ENCODE results near the gene REV3L.
"Not testable (repeated sequence)": the region's sequence is repeated elsewhere in the genome, so short reads cannot be mapped to it uniquely, and the experiment has no call there.

The REV3L gene

DNA sequence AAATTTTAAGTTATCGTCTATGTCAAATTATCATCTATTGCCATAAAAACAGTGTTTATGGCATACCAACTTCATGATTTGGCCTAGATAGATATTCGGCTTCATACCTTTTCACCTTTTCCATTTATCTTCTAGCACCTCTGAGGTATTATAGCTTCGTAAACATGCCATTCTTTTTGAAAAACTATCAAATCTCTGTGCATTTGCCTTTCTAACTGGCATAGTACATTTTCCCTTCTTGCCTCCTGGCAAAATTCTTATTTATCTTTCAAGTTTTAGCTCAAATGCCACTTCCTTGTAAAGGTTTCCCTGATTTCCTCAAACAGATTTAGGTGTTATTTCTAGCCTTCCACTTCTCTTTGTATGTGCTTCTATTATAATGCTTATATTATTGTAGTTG, 7.0 kb upstream of the REV3L start:
- DNase-seq = no peak

DNA sequence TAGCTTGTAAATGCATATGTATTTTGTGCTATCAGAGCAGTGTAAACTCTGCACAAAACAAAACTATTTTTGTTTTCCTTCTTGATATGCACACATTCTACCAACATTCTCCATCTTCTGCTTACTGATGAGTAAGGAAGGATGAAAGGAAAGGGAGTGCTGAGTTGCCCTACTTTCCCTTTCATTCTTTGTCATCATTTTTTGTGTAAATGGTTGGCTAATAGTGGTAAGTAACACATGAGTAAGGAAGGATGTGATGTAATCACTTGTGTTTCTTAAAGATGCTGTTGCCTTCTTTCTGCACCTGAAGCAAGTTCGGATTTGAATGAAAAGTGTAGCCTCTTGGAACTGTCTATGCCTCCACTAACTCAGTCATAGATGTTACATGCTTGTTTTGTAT, 4.6 kb upstream of the REV3L start:
- DNase-seq = no peak

DNA sequence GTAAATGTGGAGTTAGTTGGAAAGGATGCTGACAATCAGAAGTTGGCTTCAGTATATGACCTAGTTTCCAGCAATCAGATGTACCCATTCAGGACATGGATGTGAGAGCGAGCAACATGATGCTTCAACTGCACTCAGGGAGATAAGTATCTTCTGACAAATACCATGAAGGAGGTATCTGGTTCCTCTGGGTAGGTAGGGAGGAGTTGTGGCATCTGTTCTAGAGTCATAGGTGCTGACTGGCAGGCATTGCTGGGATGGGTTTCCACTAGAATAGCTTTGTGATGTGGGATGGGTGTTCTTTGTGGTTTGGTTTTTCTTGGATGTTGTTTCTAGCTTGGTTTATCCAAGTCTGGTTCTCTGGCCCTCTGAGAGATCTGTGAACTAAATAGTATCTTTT, 3.9 kb upstream of the REV3L start:
- no peak for DNase-seq

DNA sequence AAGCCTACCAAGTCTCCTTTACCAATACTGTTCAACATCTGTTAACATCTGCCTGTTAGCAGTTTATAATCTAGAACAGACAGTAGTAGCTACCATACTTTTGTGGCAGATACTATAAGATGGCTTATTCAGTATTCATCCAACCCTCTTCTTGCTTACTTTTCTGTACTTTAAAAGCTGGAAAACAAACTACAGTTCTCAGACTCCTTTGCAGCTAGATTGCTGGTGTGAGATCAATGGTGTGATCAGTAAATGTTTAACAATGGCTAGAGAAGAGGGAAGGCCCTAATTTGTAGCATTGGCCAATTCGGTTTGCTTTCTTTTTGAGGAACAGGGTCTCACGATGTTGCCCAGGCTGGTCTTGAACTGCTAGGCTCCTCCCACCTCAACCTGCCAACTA, 3.5 kb upstream of the REV3L start:
- DNase-seq = no peak

DNA sequence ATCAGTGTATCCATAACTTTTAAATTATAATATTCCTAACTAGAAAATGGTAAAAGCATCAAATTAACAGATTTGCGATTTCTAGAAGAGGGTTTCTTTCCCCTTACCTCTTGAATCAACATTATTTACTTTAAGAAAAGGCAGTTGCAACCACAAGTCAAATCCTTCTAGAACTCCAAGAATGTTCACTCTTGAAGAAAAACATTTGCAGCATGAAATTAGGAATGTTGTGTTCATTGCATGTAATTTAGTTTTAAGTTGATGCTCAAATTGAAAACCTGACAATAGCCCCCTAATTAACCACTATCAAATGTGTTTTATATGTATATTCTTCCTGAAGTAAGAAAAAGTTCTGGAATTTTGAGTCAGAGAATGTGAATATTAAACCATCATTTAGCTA, 2.3 kb upstream of the REV3L start:
- no peak for DNase-seq

DNA sequence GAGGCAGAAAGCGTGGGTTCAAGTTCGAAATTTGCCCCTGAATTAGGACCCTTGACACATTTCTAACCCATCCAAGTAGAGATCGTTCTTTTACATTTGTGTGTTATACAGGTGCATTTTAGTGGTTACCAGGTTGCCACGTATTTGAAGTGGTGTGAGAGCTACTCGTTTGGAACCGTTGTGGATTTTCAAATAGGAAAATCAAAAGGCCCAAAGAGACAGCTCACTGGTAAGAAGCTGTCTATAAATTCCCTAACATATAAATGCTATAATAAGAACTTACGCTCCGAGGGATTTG, 1.6 kb upstream of the REV3L start:
- no peak for DNase-seq

DNA sequence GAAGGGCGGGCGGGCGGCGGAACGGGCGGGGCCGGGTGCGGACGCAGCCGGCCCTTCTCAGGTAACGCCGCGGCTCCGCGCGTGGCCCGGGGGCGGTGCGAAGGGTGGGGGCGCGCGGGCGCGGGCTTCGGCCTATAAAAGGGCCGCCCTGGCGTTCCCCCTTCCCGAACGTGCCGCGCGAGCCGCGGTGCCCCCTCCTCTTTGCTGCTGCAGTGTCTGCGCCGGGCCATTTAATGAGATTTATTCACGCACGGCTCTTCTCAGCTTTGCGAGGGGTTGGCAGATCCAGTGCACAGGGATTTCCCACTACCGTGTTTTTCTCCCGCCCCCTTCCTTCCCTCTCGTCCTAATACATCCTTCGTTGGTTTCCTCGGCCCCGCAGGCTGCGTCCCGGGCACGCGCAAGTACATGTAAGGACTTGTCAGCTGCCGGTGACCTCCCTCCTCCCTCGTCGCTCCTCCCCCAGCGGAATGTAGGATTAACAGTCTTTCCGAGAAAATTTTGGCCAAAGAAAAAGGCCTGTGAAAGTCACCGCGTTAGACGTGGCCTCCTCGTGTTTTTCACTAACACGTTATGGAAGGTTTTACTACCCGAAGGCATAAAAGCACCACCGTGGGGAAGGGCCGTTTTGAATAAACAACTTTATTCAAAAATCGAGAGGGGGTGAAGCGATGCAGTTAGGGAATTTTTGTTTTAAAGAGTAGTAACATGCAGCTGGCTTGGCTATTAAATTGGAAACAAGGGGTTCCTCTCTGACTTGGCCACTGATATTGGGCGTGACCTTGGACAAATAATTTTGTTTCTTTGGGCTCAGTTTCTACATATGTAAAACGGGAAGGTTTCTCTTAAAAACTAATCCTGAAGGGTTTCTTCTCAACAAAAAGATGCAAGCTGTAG, 966 bp upstream of the REV3L start:
- DNase-seq = no peak

DNA sequence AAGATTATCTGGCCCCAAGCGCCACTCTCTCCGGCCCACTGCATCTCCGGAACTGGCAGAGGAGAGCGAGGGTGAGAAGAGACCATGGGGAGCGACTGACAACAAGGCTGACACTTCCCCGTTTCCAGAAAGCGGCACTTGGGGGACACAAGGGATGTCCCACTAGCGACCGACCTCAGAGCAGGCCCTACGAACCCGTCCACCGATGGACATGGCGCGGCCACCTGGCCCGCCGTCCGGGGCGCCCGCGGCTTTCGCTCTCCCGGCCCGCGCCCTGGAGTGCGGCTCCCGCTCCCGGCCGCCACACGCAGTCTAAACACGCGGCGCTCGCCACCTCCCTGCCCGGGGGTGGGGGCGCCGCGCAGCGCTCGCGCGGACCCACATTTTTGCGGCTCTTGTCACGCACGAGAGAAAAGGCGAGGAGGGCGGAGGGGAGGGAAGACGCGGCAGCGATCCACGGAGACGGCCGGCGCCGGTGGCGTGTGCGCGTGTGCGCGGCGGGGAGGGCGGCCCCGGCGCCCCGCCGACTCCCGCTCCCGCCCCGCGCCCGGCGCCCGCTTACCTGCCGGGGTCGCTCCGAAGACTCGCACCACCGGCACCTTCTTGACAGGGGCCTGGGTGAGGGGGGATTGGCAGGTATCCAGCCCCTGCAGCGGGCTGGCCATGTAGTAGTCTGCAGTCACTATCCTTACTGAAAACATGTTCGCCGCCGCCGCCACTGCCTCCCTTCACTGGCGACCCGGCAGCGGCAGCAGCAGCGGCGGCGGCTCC, 645 bp downstream of the REV3L start:
- DNase-seq = peak; percentile 84

DNA sequence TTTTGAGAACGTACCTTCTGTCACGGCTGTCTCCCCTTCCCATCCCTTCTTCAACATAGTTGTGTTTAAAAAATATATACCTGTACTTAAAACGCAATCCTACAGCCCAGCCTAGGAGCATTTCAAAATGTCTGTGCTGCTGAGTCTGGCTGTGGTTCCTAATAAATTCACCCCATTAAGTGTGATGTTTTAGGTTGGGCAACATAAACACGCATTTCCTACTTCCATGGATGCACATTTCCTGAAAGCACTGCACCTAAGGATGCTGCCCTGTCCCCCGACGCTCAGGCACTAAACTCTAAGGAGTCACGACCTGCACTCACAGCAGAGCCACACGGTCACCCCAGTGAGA, 1.2 kb downstream of the REV3L start:
- DNase-seq = no peak

DNA sequence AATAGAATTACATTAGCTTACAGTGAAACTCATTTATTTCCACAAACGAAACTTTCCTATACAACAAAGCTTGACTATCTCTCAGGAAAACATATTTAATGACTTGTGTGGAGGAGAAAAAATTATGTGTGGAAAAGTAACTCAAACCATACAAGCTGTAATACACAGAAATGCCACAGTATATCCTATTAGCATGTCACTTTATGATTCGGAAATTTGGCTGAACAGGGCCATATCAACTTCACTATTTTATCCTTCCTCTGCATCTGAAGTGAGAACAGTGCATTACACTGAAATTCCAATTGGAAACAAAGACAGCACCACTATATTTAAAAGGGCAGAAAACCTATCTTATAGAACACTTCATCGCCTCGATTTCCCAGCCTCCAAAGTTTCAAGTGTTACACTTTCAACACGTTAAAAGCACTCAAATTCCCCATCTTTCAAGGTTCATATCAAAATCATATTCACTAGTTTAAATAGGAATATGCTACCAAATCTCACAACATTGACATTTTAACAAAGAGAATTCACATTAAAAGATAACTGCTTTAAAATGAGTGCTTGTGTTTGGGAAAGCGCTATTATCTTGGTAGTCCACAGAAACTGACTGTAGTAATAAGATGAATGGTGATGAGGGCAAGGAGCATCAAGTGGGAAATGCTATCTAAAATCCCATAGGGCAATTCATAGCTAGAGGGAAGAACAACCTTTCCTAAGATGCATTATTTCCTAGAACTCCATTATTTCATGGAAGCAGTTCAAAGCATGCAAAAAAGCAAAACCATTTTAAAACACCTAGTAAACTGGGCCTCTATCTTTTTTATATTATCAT, 1.8 kb downstream of the REV3L start:
- no peak for DNase-seq

DNA sequence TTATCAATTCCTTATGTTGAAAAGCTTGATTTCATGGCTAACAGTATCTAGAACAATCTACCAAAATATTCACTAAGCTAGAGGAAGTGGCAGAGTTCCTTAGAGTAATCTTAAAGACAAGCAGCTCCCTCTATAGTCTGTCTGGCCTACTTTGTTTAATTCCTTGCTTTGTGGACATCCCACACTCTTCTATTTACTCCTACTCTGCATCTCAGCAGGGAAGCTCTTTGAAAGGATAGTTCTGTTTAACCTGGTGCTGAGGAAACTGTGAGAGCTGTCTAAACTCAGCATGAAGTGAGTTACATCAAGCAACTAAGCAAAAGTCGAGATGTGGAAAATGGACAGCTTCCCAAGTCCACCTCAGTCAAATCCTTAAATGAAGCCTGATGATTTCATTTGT, 4.3 kb downstream of the REV3L start:
- DNase-seq = no peak

DNA sequence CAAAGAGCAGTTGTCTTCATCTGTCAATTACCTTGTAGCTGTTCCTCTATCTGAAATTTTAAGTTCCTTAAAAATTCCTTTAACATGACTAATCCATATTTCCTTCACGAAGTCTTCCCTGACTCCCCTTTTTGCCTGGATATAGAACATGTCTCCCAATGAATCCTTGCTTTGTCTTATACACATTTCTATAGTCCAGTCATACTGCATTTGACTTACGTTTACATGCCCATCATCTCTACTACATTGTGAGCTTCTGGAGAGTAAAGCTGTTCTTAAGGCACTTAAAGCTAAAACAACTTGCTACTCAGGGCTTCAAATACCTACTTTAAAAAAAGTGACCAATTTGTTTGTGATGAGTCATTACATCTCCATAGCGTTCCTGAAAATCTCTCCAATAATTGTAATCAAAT, 4.9 kb downstream of the REV3L start:
- no peak for DNase-seq

DNA sequence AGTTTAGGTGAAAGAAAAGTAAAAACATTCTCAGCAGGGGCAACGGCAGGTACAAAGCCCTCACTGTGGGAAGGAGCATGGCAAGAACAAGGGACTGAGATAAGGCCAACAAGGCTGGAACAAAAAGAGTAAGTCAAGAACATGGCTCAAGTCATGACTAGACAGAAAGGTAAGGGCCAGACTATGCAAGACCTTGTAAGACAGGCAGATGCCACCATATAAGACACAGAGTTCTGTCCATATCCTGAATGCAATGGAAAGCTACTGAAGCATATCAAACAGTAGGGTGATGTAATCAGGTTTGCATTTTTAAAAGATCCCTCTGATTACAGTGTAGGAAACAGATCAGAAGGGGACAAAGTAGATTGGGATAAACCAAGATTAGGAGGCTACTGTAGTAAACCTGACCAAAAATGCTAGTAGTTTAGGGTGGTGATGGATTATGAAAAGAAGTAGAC, 5.5 kb downstream of the REV3L start:
- DNase-seq = no peak

DNA sequence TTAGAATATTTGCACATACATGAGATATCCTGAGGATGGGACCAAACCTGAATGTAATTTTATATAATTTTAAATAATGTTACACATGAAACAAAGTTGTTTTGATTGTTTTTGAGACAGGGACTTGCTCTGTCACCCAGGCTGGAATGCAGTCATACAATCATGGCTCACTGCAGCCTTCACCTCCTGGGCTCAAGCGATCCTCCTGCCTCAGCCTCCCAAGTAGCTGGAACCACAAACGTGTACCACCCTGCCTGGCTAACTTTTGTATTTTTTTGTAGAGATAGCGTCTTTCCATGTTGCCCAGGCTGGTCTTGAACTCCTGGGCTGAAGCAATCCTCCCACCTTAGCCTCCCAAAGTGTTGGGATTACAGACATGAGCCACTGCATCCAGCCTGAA, 7.0 kb downstream of the REV3L start:
- DNase-seq = not testable (repeated sequence)

DNA sequence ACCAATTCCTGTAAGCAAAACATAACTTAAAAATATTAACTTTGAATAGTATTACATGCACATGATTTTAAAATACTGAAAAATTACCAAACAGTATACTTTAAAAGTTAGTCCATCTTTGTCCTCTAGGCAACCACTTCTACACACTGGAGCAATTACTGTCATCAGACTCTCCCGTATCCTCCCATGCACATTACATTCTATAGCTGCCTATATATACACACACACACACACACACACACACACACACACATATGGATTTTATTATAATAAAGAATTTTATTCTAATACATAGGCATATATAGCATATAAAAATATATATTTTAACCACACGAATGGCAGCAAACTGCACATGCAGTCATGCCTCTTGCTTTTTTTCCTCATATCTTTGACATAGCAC, 8.2 kb downstream of the REV3L start:
- no peak for DNase-seq

DNA sequence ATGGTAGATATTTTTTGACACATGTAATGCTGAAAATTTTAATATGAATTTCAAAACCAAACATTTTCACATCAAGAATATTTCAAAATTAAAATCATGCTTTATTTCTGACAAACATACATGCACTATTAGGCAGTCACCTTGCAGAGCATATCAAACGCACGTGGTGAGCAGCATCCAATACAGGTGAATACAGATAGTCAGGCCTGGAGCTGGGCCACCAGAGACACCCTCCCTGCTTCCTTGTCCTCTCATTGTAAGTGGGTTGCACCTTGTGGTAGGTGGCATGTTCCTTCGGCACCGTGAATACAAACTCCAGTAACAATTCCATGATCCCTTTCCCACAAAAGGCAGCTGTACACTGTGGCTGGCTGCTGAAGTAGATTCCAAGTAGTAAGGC, 8.9 kb downstream of the REV3L start:
- no peak for DNase-seq

DNA sequence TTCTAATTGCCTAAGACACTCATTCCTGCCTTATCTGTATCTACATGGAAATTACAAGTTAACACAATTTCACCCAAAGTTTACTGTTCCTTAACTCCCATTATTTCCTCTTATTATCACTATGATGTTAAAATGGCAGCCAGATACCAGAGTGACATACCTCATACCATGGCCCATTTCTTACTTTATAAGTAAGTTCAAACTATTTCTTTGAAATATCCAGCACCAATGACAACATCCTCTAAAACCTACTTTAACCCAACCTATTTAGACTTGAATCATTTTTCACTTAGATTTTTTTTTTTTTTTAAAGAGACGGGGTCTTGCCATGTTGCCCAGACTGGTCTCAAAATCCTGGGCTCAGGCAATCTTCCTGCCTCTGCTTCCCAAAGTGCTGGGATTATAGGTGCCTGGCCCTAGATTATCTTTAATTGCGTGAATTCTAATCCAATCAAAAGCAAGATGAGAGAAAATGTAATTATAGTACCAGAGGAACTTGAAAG, 10.0 kb downstream of the REV3L start:
- DNase-seq = no peak

DNA sequence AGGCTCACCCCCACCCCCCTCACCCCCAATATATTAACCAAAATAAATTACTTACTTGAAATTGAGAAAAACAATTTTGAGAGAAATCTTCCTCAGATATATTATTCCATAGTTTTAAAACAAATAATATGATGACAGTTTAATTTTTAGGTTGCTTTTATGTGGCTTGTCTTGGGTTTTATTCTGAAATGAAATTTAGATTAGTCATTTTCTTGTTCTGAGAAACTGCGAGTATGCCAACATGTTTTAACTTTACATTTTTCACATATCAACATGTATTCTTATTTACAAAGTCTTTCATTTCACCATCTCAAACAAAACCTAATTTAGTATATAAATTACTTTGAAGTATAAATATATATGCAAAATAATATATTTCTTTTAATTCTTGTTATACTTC, 11.1 kb downstream of the REV3L start:
- no peak for DNase-seq

DNA sequence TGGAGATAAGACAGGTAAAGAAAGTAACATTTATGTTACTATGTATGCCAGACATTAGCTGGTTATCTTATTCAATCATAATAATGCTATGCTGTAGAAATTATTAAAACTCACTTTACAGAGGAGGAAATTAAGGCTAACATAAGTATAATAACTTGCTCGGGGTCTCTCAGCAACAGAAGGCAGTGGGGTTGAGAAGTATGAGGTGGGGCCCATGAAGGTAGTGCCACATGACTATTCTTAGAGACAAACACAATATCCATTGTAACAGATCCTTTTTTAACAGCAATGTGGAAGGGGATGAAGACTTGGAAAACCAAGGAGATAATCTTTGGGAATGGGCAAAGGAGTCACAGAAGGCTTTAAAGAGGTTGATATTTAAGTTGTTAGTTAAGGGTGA, 11.5 kb downstream of the REV3L start:
- DNase-seq = no peak

DNA sequence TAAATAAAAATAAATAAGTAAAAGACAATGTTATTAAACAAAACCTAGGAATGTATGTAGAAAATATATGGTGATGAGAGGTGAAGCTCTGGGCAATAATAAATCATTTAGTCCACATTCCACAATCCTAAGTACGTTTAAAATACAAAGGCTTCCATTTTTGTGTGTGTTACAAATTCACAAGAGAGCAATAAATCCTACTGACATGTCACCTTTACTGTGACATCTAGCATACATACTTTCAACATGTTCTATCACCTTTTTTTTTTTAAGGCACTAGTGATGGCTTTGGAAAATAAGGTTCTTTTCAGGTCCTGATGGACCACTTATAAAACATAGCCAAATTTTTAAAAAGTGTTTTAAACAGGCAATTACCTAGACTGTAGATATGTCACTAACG, 12.0 kb downstream of the REV3L start:
- DNase-seq = no peak

DNA sequence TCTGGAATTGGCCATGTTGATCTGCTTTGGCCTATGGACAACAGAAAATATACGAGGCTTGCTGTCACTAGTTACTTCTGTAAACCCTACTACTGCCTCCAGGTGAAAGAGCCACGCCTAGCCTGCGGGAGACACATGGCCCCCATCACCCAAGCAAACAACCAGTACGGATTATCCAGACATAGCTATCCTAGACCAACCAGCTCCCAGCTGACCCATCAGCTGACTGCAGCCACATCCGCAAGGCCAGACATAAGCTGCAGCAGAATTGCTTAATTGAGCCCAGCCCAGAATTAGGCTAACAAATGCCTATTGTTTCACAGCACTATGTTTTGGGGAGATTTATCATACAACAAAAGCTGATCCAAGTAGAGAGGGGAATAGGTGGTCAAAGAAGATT, 13.5 kb downstream of the REV3L start:
- no peak for DNase-seq

DNA sequence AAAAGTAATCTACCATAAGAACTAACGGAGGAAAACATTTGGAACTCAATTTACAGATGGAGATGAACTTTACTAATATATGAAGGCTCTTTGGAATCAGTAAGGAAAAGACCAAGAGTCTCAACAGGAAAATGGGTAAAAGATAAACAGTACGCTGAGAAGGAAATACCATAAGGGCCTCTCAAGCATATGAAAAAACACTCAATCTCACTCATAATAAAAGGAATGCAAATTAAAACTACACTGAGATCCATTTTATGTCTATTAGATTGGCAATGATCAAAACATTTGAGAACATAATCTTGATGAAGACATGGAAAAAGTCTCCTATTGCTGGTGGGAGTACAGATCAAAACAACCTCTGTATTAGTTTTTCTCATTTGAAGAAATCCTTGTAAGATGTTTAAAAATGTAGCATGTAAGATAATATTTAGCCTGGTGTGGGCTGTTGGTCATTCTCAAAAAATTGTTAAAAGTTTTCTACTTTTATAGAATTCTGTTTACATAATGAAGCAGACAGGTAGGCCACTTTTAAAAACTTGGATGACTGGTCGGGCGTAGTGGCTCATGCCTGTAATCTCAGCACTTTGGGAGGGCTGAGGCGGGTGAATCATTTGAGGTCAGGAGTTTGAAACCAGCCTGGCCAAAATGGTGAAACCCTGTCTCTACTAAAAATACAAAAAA, 14.5 kb downstream of the REV3L start:
- DNase-seq = no peak

DNA sequence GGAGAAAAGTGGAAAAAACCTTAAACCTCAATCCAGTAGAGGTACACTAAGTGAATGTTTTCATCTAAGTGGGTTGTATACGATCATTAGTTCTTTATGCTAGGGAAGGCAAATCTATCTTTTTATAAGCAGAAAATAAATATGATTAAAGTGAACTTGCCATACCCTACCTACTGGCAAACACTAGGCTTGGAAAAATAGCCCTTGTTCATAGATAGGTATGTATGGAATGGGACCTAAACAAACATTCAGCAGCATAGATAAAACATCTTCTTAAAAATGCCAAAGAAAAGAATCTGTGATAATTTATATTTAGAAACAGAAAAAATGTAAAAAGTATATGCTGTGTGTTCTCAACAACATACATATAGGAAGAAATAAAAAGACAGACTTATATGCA, 18.8 kb downstream of the REV3L start:
- DNase-seq = no peak

Data from activated CD8-positive, alpha-beta memory T cell treated with anti-CD3 and anti-CD28 coated beads for 24 hours (primary cell).